ENCODE measurements around the gene HRAS. TPM values are rescaled to one million over a fixed set of nuclear protein-coding genes. Genes with fewer than 3 reads are reported as not detected.

The HRAS gene
- total and polyA plus RNA-seq, 2 of the 13 experiments (the other 11 are each of a cell fraction or from before 2014, with no cell fraction given) = 32.9 to 50.0 TPM

- no peak for TF ChIP-seq ZNF609 (CRISPR knock-in tag; IDR thresholded peaks at IDR 0.05; ENCODE audit: borderline replicate concordance)
Measured at GRCh38 chr11:551131-551530, 15.8 kb upstream of the HRAS start (continued).

GRCh38 chr11:550746-551085 is 15.3 kb upstream of the HRAS start:
- Histone ChIP-seq H3K4me3 (replicated peaks in 1 of 3; ENCODE audit: insufficient read depth in 1 of 3, low read depth in 2 of 3, low read length in 3 of 3) (no peak overlapping the region; a peak in 1 of 6 replicates), H3K27ac (ENCODE audit: extremely low read length, insufficient read depth, low read length) (no peak overlapping the region), H3K79me2 (ENCODE audit: insufficient read depth, low read length) (no peaks in the 10 kb centered on the region), H3K9ac (ENCODE audit: insufficient read depth, low read depth, low read length) (no peak overlapping the region), H3K4me2 (ENCODE audit: low read depth, low read length) (no peak overlapping the region), H2AFZ (ENCODE audit: low read length) (no peak overlapping the region), H3K36me3 (replicated peaks in 1 of 2; ENCODE audit: control insufficient read depth in 1 of 2, insufficient read depth in 2 of 2, low read length in 2 of 2) (no peaks in the 10 kb centered on the region), H4K20me1 (ENCODE audit: insufficient read depth, low read length) (no peaks in the 10 kb centered on the region), H3K9me3 (ENCODE audit: low read length) (no peaks in the 10 kb centered on the region), H3K27me3 (ENCODE audit: control insufficient read depth in 1 of 2, insufficient read depth in 2 of 2, low read length in 2 of 2) (peaks cover 11 to 31% of the 10 kb centered on the region in 2 experiments), H3K4me1 (ENCODE audit: insufficient read depth, low read length) (peaks cover 54% of the 10 kb centered on the region)
- in situ Hi-C loops (cut with HindIII; ENCODE audit: extremely low pct_ligation_motif_present, low pct_unique_long_range_greater_than_20kb) = loop anchor here (10.0 kb wide), 1 partner anchor 74 kb away; the partner anchor contains the start of genes CDHR5 and SCT
- ChIA-PET CTCF (ENCODE audit: low intra/inter-chr PET ratio, low total read pairs) (no interaction called here), POLR2A (interaction anchor here (0.6 to 1.5 kb wide), 4 partner anchors 9 to 37 kb away, joined by 3 to 5 read pairs (median 4); partner anchors contain the start of gene PHRF1)
- FAIRE-seq (no peak), ATAC-seq (peak; percentile 1; the same call in 1 of the 3 replicates), DNase-seq (ENCODE audit: low spot score) (no peak)
- intact Hi-C loops (cut with micrococcal nuclease; ENCODE audit: unreplicated experiment) = loop anchor here (10.0 kb wide), 1 partner anchor 64 kb away; the partner anchor contains the start of gene IRF7
- no TSS peak for BruUV-seq (replicated peaks)
- 0% methylated on average over 1 of the region's 5 CpGs for WGBS (ENCODE audit: low lambda C conversion rate)
- TF ChIP-seq MEIS1 (CRISPR knock-in tag; IDR thresholded peaks at IDR 0.05; ENCODE audit: borderline replicate concordance) (no peak), ZNF841 (CRISPR knock-in tag; IDR thresholded peaks at IDR 0.05; ENCODE audit: borderline replicate concordance) (no peak), NFIB (CRISPR knock-in tag; IDR thresholded peaks at IDR 0.05; ENCODE audit: borderline replicate concordance) (no peak), SKI (IDR thresholded peaks at IDR 0.05; ENCODE audit: partially characterized antibody) (no peak), MAFK (conservative IDR thresholded peaks at IDR 0.05 in 1 of 2, IDR thresholded peaks at IDR 0.05 in 1 of 2; ENCODE audit: low read length in 2 of 2) (peak in 1 of 2 experiments; percentile 23; a peak in 1 of 4 replicates), KAT8 (CRISPR knock-in tag; IDR thresholded peaks at IDR 0.05) (no peak), ZBTB1 (CRISPR knock-in tag; IDR thresholded peaks at IDR 0.05; ENCODE audit: borderline replicate concordance) (no peak), HDAC1 (CRISPR knock-in tag; IDR thresholded peaks at IDR 0.05) (0 out of 2 replicates have a peak, but pooled peaks have one; percentile 12), CC2D1A (CRISPR knock-in tag; IDR thresholded peaks at IDR 0.05) (no peak), NRL (CRISPR knock-in tag; IDR thresholded peaks at IDR 0.05; ENCODE audit: borderline replicate concordance) (no peak), SYNCRIP (IDR thresholded peaks at IDR 0.05; ENCODE audit: insufficient read depth, low read depth, low read length) (no peak), ARNT (IDR thresholded peaks at IDR 0.05) (no peak), DRAP1 (CRISPR knock-in tag; IDR thresholded peaks at IDR 0.05) (no peak)
- TF ChIP-seq, protein P1, sequence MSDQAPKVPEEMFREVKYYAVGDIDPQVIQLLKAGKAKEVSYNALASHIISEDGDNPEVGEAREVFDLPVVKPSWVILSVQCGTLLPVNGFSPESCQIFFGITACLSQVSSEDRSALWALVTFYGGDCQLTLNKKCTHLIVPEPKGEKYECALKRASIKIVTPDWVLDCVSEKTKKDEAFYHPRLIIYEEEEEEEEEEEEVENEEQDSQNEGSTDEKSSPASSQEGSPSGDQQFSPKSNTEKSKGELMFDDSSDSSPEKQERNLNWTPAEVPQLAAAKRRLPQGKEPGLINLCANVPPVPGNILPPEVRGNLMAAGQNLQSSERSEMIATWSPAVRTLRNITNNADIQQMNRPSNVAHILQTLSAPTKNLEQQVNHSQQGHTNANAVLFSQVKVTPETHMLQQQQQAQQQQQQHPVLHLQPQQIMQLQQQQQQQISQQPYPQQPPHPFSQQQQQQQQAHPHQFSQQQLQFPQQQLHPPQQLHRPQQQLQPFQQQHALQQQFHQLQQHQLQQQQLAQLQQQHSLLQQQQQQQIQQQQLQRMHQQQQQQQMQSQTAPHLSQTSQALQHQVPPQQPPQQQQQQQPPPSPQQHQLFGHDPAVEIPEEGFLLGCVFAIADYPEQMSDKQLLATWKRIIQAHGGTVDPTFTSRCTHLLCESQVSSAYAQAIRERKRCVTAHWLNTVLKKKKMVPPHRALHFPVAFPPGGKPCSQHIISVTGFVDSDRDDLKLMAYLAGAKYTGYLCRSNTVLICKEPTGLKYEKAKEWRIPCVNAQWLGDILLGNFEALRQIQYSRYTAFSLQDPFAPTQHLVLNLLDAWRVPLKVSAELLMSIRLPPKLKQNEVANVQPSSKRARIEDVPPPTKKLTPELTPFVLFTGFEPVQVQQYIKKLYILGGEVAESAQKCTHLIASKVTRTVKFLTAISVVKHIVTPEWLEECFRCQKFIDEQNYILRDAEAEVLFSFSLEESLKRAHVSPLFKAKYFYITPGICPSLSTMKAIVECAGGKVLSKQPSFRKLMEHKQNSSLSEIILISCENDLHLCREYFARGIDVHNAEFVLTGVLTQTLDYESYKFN (CRISPR knock-in tag; conservative IDR thresholded peaks at IDR 0.05) = no peak
